K562 (cell line): Measurements from ENCODE around the gene FSCN2. TPM values are rescaled to one million over a fixed set of nuclear protein-coding genes. Genes with fewer than 3 reads are reported as not detected.

Experiments used
- ATF7 ChIP-seq: fragments of 450-650 bp; IDR thresholded peaks from 2 replicates; pipeline ENCODE4 v1.7.1; 2014; ENCODE audit warnings: mild to moderate bottlenecking, moderate library complexity
- CCNT2 ChIP-seq: IDR thresholded peaks from 2 replicates; pipeline ENCODE4 v1.6.1; 2011; ENCODE audit warnings: borderline replicate concordance, low read depth, mild to moderate bottlenecking, moderate library complexity, mixed read lengths, low read length; ENCODE audit not compliant: insufficient read length; ENCODE audit errors: extremely low read depth
- E2F3 ChIP-seq: fragments of 250-450 bp; sonication (Bioruptor Pico); IDR thresholded peaks from 2 replicates; pipeline ENCODE4 v1.4.0; 2020; ENCODE audit warnings: mild to moderate bottlenecking
- FOXK1 ChIP-seq: sonication (generic); formaldehyde crosslinking; IDR thresholded peaks from 2 replicates; pipeline ENCODE4 v1.8.0; 2022; ENCODE audit warnings: missing genetic modification reagents, mild to moderate bottlenecking, borderline replicate concordance
- GATA2 ChIP-seq: sonication (generic); formaldehyde crosslinking; IDR thresholded peaks from 2 replicates; pipeline ENCODE4 v1.4.0; 2020; ENCODE audit warnings: mild to moderate bottlenecking, missing genetic modification reagents
- NCOA2 ChIP-seq, 2 experiments: fragments of 450-650 bp; IDR thresholded peaks; 2 replicates each; pipeline ENCODE4 v1.6.1; 2018; ENCODE audit warnings: mild to moderate bottlenecking in 2 of 2, moderate library complexity in 1 of 2; ENCODE audit not compliant: partially characterized antibody in 2 of 2
- POLR3A ChIP-seq: IDR thresholded peaks from 2 replicates; pipeline ENCODE4 v1.6.1; 2011; ENCODE audit warnings: borderline replicate concordance, mild to moderate bottlenecking, moderate library complexity; ENCODE audit not compliant: insufficient read length, insufficient read depth; ENCODE audit errors: extremely low read depth
- RBM17 ChIP-seq: fragments of 200-400 bp; formaldehyde crosslinking; IDR thresholded peaks from 2 replicates; pipeline ENCODE4 v1.6.1; 2017; ENCODE audit warnings: low read depth, mild to moderate bottlenecking, low read length, borderline replicate concordance
- SRSF3 ChIP-seq: fragments of 200-400 bp; formaldehyde crosslinking; IDR thresholded peaks from 2 replicates; pipeline ENCODE4 v1.6.1; 2016; ENCODE audit warnings: mild to moderate bottlenecking, low read length, moderate library complexity; ENCODE audit not compliant: insufficient read depth
- TBP ChIP-seq: optimal IDR thresholded peaks from 2 replicates; pipeline ENCODE3; 2011; ENCODE audit warnings: low read depth, low read length, improper control_type of control experiment
- TCF7L2 ChIP-seq: fragments of 150-350 bp; IDR thresholded peaks from 2 replicates; pipeline ENCODE4 v1.6.1; 2016; ENCODE audit warnings: low read depth, mild to moderate bottlenecking, low read length, moderate library complexity
- ZNF384 ChIP-seq: IDR thresholded peaks from 2 replicates; pipeline ENCODE4 v1.6.1; 2012; ENCODE audit warnings: low read depth, low read length, improper control_type of control experiment
- ZNF41 ChIP-seq: fragments of 250-450 bp; sonication (Bioruptor Pico); conservative IDR thresholded peaks from 2 replicates; pipeline ENCODE4 v1.4.0; 2020; ENCODE audit warnings: mild to moderate bottlenecking
- ZZZ3 ChIP-seq: fragments of 450-650 bp; IDR thresholded peaks from 2 replicates; pipeline ENCODE4 v1.6.1; 2016; ENCODE audit warnings: antibody characterized with exemption, mild to moderate bottlenecking, moderate library complexity
- polyA plus RNA-seq, 8 experiments: library from polyadenylated mRNA; depleted of rRNA in 4 of 8; stranded (reverse) in 5 of 8; unstranded in 3 of 8; fragments of >200 nt; fragmentation: Nextera tagmentation in 2 of 8; fragmentation: Illumina TruSeq in 1 of 8; extraction: Ambion mirVana in 2 of 8; extraction: Trizol in 1 of 8; gene quantifications; 2 replicates each; pipeline versions ENCODE4 v1.2.1 to v1.2.3, GENCODE V29; 2011 to 2014; ENCODE audit warnings: inconsistent platforms in 1 of 8, missing spikeins in 1 of 8
- total RNA-seq, 7 experiments: library from RNA; depleted of rRNA in 6 of 7; stranded (reverse); fragments of >200 nt in 6 of 7; fragmentation: Illumina TruSeq in 2 of 7; extraction: Trizol in 2 of 7; gene quantifications; 2 replicates each; pipeline versions ENCODE4 v1.2.1 to v1.2.3, GENCODE V29; 2011 to 2021; ENCODE audit warnings: low replicate concordance in 1 of 7
- TF ChIP-seq, protein P1 (sequence below): IDR thresholded peaks from 2 replicates; pipeline ENCODE4 v1.6.1; 2012; ENCODE audit warnings: low read depth, low read length, improper control_type of control experiment, borderline replicate concordance
- TF ChIP-seq, protein P2 (sequence below): fragments of 450-650 bp; IDR thresholded peaks from 2 replicates; pipeline ENCODE4 v1.6.1; 2018; ENCODE audit warnings: mild to moderate bottlenecking, low read depth; ENCODE audit not compliant: partially characterized antibody
- TF ChIP-seq, protein P3 (sequence below): fragments of 450-650 bp; IDR thresholded peaks from 2 replicates; pipeline ENCODE4 v1.6.1; 2016; ENCODE audit warnings: low read depth, mild to moderate bottlenecking, moderate library complexity
- TF ChIP-seq, protein P4 (sequence below): fragments of 450-650 bp; IDR thresholded peaks from 2 replicates; pipeline ENCODE4 v1.6.1; 2017; ENCODE audit warnings: antibody characterized with exemption
- TF ChIP-seq, protein P5 (sequence below): fragments of 250-450 bp; sonication (Bioruptor Pico); IDR thresholded peaks from 2 replicates; pipeline ENCODE4 v1.5.0; 2020; ENCODE audit warnings: mild to moderate bottlenecking, borderline replicate concordance

Gene FSCN2
- total and polyA plus RNA-seq, 9 of the 15 experiments (the other 6 are each of a cell fraction or from before 2014, with no cell fraction given), result 0.08 TPM; not detected in 8

DNA sequence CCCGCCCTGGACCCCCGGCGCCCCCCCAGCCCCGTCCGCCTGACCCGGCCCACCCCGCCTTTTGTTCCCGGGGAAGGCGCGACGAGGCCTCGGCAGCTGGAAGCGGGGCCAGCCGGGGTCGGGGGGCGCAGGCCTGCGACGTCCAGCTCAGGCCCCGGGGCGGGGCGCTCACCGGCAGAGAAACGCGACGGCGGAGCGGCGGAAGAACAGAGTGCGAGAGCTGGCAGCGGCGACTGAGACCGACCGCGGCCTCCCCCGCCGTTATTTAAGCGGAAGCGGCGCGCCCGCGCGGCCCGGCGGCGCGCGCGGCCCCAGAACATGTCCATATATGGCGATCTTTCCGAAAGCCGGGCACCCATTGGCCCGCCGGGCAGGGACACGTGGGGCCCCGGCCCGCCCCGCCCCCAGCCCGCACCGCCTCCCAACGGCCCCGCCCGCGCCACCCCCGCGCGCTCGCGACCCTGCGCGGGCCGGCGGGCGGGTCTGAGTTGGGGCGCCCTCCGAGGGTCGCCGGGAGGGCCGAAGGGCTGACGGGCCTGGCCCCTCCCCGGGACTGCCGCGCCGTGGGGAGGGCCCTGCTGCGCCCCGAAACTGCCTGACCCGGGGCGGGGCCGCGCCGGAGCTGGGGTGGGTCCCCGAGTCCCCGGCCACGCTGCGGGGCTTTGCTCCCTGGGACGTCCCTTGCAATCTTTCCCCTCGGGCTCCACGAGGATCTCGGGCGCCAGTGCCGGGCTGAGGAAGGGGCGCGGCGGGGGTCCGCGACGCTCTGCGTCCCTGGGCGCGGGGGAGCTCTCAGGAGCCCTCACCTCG, 15.4 kb upstream of the FSCN2 start, which contains the start of gene ACTG1 (continued):
- TF ChIP-seq, protein P1, sequence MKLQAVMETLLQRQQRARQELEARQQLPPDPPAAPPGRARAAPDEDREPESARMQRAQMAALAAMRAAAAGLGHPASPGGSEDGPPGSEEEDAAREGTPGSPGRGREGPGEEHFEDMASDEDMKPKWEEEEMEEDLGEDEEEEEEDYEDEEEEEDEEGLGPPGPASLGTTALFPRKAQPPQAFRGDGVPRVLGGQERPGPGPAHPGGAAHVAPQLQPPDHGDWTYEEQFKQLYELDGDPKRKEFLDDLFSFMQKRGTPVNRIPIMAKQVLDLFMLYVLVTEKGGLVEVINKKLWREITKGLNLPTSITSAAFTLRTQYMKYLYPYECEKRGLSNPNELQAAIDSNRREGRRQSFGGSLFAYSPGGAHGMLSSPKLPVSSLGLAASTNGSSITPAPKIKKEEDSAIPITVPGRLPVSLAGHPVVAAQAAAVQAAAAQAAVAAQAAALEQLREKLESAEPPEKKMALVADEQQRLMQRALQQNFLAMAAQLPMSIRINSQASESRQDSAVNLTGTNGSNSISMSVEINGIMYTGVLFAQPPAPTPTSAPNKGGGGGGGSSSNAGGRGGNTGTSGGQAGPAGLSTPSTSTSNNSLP, result no peak
- TF ChIP-seq RBM17 (no peak), CCNT2 (peak; percentile 93), NCOA2 (IDR thresholded peaks at IDR 0.05; ENCODE audit: partially characterized antibody in 2 of 2) (no peak), ZNF384 (no peak), FOXK1 (CRISPR knock-in tag) (no peak), TCF7L2 (no peak), ZNF41 (no peak), POLR3A (no peak), E2F3 (0 out of 2 replicates have a peak, but pooled peaks have one; percentile 60), GATA2 (CRISPR knock-in tag) (no peak), SRSF3 (no peak; the same call in 1 of the 2 replicates), TBP (no peak), ZZZ3 (no peak), ATF7 (no peak)
- TF ChIP-seq, protein P2, sequence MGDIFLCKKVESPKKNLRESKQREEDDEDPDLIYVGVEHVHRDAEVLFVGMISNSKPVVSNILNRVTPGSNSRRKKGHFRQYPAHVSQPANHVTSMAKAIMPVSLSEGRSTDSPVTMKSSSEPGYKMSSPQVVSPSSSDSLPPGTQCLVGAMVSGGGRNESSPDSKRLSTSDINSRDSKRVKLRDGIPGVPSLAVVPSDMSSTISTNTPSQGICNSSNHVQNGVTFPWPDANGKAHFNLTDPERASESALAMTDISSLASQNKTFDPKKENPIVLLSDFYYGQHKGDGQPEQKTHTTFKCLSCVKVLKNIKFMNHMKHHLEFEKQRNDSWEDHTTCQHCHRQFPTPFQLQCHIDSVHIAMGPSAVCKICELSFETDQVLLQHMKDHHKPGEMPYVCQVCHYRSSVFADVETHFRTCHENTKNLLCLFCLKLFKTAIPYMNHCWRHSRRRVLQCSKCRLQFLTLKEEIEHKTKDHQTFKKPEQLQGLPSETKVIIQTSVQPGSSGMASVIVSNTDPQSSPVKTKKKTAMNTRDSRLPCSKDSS, result no peak
- TF ChIP-seq, protein P3, sequence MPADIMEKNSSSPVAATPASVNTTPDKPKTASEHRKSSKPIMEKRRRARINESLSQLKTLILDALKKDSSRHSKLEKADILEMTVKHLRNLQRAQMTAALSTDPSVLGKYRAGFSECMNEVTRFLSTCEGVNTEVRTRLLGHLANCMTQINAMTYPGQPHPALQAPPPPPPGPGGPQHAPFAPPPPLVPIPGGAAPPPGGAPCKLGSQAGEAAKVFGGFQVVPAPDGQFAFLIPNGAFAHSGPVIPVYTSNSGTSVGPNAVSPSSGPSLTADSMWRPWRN, result no peak
- TF ChIP-seq, protein P4, sequence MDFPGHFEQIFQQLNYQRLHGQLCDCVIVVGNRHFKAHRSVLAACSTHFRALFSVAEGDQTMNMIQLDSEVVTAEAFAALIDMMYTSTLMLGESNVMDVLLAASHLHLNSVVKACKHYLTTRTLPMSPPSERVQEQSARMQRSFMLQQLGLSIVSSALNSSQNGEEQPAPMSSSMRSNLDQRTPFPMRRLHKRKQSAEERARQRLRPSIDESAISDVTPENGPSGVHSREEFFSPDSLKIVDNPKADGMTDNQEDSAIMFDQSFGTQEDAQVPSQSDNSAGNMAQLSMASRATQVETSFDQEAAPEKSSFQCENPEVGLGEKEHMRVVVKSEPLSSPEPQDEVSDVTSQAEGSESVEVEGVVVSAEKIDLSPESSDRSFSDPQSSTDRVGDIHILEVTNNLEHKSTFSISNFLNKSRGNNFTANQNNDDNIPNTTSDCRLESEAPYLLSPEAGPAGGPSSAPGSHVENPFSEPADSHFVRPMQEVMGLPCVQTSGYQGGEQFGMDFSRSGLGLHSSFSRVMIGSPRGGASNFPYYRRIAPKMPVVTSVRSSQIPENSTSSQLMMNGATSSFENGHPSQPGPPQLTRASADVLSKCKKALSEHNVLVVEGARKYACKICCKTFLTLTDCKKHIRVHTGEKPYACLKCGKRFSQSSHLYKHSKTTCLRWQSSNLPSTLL, result no peak
- TF ChIP-seq, protein P5, sequence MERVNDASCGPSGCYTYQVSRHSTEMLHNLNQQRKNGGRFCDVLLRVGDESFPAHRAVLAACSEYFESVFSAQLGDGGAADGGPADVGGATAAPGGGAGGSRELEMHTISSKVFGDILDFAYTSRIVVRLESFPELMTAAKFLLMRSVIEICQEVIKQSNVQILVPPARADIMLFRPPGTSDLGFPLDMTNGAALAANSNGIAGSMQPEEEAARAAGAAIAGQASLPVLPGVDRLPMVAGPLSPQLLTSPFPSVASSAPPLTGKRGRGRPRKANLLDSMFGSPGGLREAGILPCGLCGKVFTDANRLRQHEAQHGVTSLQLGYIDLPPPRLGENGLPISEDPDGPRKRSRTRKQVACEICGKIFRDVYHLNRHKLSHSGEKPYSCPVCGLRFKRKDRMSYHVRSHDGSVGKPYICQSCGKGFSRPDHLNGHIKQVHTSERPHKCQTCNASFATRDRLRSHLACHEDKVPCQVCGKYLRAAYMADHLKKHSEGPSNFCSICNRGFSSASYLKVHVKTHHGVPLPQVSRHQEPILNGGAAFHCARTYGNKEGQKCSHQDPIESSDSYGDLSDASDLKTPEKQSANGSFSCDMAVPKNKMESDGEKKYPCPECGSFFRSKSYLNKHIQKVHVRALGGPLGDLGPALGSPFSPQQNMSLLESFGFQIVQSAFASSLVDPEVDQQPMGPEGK (CRISPR knock-in tag), result no peak
